ENCODE results near the gene CSAD. TPM values are rescaled to one million over a fixed set of nuclear protein-coding genes. Genes with fewer than 3 reads are reported as not detected.
A peak's percentile ranks its signal among the peaks of the same experiment; 100 is the strongest.

CSAD gene
- polyA plus RNA-seq, 1 experiment: 30.7 TPM

- no peak for DNase-seq (ENCODE audit: low read depth)
- Histone ChIP-seq H3K36me3 (ENCODE audit: control insufficient read depth, insufficient read depth, low read length) (peaks cover 25% of the 10 kb centered on the region), H3K27me3 (ENCODE audit: control insufficient read depth, insufficient read depth, low read length) (no peaks in the 10 kb centered on the region), H3K4me3 (ENCODE audit: low read depth, low read length) (peak overlapping the region; percentile 51)
- CTCF ChIA-PET: interaction anchor here (0.6 to 13.1 kb wide), 9 partner anchors 27 to 152 kb away, joined by 3 to 240 read pairs (median 5); partner anchors contain the start of genes AAAS and ESPL1
- no peak for TF ChIP-seq CTCF (IDR thresholded peaks at IDR 0.05; ENCODE audit: insufficient read depth, low read depth, low read length)
- POLR2A ChIA-PET: no interaction called here
Observed at GRCh38 chr12:53217931-53218307, 37.2 kb upstream of the CSAD start.

GRCh38 chr12:53217051-53217930 lies 36.6 kb upstream of the CSAD start:
- Histone ChIP-seq H3K27me3 (ENCODE audit: control insufficient read depth, insufficient read depth, low read length) (no peaks in the 10 kb centered on the region), H3K4me3 (ENCODE audit: low read depth, low read length) (peak overlapping the region; percentile 51), H3K36me3 (ENCODE audit: control insufficient read depth, insufficient read depth, low read length) (peaks cover 29% of the 10 kb centered on the region)
- POLR2A ChIA-PET: no interaction called here
- TF ChIP-seq CTCF (IDR thresholded peaks at IDR 0.05; ENCODE audit: insufficient read depth, low read depth, low read length): no peak
- CTCF ChIA-PET: interaction anchor here (0.8 to 13.1 kb wide), 11 partner anchors 10 to 151 kb away, joined by 3 to 240 read pairs (median 5); partner anchors contain the start of genes AAAS and ESPL1
- no peak for DNase-seq (ENCODE audit: low read depth)

GRCh38 chr12:53215497-53215896 lies 34.8 kb upstream of the CSAD start:
- ChIA-PET CTCF (interaction anchor here (1.1 to 13.1 kb wide), 8 partner anchors 26 to 150 kb away, joined by 3 to 240 read pairs (median 10); partner anchors contain the start of genes ESPL1 and MYG1), POLR2A (no interaction called here)
- TF ChIP-seq CTCF (IDR thresholded peaks at IDR 0.05; ENCODE audit: insufficient read depth, low read depth, low read length): no peak
- H3K27me3 ChIP-seq (ENCODE audit: control insufficient read depth, insufficient read depth, low read length): no peaks in the 10 kb centered on the region
- no peak for DNase-seq (ENCODE audit: low read depth)
- H3K4me3 ChIP-seq (ENCODE audit: low read depth, low read length): no peak overlapping the region
- peaks cover 45% of the 10 kb centered on the region for H3K36me3 ChIP-seq (ENCODE audit: control insufficient read depth, insufficient read depth, low read length)

DNA sequence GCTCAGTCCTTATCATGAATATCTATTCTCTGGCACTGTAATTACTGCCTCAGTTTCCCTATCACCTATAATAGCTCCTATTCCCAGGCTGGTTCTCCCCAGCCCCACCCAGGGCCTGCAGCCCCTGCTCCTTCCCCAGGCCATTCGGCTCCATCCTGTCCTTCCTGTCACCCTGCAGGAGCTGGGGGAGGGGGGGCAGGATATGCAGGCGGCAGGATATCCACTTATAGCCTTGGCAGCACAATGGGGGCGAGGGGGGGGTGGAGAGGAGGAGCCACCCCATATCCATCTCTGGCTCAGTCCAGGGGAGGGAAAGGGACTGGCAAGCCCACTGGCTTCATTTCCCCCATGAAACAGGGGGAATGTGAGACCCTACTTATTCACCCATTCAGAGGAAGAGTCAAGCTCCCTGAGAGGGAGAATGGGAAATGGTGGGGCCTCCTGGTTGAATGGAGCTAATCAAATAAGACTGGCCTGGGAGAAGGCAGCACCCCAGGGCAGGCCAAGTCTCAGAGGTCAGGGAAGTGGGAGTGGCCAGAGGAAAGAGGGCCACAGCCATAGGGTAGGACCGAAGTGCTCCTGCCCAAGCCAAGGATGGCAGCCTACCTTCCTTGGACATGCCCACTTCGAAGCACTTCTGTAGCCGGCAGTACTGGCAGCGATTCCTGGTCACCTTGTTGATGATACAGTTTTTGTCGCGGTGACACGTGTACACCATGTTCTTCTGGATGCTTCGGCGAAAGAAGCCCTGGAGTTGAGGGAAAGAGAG lies 34.1 kb upstream of the CSAD start:
- no peak for DNase-seq (ENCODE audit: low read depth)
- H3K4me3 ChIP-seq (ENCODE audit: low read depth, low read length): no peak overlapping the region
- CTCF ChIA-PET: interaction anchor here (0.8 to 13.1 kb wide), 19 partner anchors 8 to 149 kb away, joined by 3 to 240 read pairs (median 14); partner anchors contain the start of genes AAAS, ESPL1, MYG1 and PFDN5
- H3K36me3 ChIP-seq (ENCODE audit: control insufficient read depth, insufficient read depth, low read length): peaks cover 46% of the 10 kb centered on the region
- no peaks in the 10 kb centered on the region for H3K27me3 ChIP-seq (ENCODE audit: control insufficient read depth, insufficient read depth, low read length)
- POLR2A ChIA-PET: interaction anchor here (0.7 kb wide), 1 partner anchor 165 kb away, joined by 8 read pairs; the partner anchor contains the start of gene SP1
- no peak for TF ChIP-seq CTCF (IDR thresholded peaks at IDR 0.05; ENCODE audit: insufficient read depth, low read depth, low read length)
